ENCODE data around the gene HSF2BP.
"Not testable (repeated sequence)": the region's sequence is repeated elsewhere in the genome, so short reads cannot be mapped to it uniquely, and the experiment has no call there.

The HSF2BP gene

DNA sequence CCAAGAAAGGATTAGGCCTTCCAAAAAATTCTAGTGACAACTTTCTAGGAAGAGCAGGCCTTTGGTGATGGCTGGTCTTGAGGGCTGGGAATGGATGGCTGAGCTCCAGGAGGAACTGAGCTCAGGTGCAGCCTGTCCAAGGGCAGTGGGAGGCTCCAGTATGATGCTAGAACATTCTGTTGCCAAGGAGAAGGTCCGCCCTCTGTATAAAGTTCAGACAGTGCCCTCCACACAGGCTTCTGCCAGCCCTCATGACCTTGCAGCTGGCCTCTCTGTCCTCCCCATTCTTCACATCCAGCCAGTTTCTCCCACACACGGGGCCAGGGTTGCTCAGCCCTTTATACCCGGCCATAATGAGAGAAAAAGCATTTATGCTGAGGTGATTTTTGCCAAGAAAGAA lies 146.3 kb downstream of the HSF2BP start:
- not testable (repeated sequence) for DNase-seq

DNA sequence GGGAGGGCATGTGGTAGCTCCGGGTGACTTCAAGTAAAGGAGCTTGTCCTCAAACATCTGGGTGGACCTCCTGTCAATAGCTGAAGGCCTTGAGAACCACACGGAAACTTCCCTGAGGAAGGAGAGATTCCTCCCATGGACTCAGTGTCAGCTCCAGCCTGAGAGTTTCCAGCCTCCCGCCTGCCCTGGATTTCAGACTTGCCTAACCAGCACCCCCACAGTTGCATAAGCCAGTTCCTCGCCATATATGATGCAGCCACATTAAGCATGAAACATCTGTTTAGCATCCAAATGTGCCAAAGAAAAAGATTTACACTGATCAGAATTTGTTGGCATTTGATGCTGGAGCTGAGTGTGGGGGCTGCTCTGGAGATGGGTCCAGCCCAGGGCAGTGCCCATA lies 148.1 kb downstream of the HSF2BP start:
- DNase-seq = not testable (repeated sequence)

DNA sequence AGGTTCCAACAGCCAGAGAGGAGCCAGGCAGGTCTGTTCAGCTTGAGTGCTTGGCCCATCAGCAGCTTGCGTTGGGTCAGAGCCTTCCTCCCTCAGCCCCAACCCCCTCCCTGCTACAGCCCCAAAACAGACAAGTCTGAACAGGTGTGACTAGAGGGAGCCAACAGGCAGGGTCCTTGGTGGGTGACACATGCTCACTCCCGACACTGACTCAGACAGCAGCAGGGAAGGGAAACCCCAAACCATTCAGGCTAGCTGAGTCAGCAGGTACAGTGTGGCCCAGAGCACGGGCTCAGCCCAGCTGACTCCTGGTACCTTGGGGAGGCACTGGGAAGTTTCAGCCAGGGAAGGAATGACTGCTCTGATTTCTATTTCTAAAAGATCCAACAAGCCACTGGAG lies 148.6 kb downstream of the HSF2BP start:
- DNase-seq = not testable (repeated sequence)

DNA sequence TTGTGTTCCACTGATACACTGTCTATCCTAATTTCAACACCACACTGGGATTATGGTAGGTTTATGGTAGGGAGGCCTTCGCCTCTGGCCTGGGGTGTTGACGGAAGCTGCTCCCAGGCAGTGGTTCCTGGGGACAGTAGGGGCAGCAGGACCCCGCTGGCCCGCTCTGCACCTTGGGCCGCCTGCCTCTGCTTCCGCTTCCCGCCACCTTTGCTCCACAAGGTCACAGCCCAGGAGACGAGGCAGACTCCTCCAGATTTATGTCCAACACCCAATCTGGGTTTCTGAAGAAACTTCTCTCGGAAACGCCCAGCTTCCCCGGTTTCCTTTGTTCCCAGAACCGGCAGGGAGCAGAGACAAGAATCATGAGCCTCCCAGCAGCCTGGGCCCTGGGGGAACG lies 155.4 kb downstream of the HSF2BP start:
- not testable (repeated sequence) for DNase-seq

DNA sequence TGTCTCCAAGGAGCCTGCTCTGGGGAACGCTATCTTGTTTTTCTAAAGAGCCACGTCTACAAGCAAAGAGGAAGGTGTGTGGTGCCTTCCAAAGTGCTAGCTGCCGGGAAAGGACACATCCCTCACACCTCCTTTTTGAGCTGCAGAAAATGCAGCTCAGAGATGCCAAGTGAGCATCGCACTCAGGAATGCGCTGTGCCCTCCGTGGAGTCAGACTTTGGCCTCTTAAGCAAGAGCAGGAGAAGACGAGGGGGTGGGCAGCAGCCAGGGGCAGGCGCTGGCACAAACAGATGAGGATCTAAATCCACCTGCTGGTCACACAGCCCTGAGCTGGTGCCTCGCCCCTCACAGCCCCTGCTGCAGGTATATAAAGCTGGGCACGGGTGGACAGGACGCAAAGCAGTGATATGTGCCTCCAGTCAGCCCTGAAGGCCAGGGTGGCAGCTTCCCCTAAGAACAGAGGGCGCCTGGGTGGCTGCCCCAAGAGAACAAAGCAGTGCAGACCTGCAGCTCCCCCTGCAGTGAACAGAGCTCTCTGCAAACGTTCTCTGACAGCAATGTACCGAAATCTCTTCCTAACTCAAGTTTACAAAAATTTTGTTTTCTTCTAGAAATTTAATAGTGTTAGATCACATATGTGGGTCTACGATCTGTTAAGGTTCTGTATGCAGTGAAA lies 156.1 kb downstream of the HSF2BP start:
- DNase-seq = not testable (repeated sequence)

DNA sequence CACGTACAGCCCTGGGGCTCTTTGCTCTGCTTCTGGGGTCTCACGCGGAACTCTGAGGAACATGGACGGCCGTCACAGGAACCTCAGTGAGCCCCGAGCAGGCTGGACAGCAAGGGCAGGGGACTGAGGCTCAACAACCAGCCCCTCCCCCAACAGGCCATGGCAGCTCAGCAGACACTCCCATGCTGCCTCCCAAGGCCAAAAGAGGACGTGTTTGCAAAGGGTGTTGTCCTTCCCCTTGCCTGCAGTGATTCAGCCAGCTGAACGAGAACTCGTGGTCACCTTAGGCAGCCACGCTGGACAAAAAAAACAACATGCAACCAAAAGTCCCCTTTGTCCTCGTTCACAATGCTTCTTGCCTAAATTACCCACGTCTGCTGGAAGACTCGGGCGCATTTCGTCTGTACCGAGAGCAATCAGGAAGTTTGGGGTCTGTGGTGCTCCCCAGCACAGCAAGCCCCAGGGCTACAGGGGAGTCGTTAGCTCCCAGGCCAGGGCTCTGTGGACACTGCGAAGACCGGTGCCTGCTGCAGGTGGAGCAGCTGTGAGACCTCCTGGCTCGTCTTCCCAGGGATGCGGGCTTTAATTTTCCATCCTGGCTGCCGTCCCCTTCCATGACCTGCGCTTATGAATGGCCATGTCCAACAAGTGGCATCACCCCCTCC lies 156.7 kb downstream of the HSF2BP start:
- DNase-seq = not testable (repeated sequence)

DNA sequence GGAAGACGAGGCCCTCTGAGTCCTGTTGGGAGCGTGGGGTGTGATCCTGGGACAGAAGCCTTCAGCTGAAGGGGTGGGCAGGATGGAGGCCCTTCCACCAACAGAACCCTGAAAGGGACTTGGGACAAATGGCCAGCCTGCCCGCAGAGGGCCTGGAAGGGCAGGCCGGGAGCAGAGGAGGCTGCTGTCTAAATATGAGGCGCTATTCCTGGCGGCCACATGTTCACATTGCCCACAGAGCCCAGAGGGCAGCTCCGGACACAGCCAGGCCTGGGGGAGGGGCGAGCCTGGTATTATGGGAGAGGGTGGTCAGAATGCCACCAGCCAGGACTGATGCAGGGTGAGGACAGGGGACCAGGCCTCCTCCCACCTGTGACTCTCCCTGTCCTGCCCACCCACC lies 160.4 kb downstream of the HSF2BP start:
- not testable (repeated sequence) for DNase-seq

DNA sequence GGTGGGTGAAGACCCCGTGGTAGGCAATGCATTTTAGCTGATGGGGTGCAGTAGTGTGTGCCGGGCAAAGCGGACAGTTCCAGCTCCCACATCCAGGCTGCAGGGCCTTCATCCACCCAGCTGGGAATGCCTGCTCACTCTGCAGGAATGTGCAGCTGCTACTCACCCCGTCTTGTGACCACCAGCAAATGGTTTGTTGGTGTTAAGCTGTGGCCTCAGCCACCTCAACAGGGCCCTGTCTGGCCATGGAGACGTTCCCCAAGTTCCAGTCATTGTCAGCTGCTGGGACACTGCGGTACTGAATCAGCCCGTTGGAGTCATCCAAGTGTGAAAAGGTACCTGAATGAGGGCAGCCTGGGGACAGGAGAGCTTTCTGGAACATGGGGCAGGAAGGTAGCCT lies 161.2 kb downstream of the HSF2BP start:
- DNase-seq = not testable (repeated sequence)

DNA sequence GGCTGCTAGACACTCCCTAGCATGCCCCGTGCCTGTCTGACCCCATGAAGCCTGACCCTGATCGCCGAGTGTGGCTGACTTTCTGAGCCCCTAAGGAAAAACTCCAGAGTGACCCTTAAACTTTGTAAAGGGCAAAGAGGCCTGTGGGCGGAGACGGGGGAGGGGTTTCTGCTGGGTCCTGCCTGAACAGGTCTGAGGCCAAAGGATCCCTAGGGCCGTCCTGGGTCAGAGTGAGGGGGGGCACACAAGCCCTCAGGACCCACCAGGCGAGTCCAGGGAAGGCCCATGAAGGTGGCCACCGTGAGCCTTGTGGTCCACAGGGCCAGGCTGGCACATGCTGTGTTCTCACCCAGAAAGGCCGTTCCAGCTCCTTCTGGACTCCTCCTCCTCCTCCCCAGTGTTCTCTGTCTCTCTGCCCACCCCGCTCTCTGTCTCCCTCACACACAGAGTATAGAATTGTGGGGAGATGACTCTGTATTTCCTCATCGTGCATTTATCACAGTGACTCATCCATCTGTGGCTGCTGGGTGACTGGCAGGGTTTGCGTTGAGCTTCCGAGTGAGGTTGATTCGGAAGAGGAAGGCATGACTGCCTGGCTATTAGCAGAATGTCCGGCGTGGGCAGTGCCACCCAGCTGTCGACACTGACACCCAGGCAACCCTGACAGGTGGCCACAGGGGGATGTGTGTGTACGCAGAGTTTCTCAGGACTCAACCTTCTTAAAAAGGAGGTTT lies 164.8 kb downstream of the HSF2BP start:
- not testable (repeated sequence) for DNase-seq

DNA sequence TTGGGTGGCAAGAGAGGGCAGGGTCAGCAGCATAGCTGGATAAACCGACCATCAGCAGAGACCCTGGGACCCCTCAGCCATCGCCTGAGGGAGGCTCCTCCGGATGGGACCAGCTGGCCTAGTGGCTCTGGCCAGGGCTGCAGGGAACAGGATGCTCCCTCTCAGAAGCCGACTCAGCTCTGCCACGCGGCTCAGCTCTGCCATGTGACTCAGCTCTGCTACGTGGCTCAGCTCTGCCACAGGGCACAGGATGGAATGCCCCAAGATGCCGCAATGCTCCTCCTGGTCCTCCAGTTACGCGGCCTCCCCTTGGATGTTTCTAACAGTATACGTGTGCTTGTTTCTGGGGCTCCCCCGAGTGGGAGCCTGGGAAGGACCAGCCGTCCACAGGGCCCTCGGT lies 165.8 kb downstream of the HSF2BP start:
- not testable (repeated sequence) for DNase-seq

DNA sequence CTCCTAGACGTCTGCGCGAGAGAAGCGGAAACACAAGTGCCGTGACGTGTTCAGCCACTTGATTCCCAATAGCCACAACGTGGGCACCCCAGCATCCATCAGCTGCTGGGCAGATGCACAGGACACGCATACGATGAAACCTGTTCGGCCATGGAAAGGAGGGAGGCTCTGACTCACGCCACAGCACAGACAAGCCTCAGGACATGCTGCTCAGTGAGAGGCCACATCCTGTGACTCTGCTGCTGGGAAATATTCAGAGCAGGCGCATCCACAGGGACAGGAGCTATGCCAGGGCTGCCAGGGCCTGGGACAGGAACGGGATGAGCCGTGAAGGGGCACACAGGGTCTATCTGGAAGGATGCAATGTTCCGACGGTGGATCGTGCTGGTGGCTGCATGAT lies 171.1 kb downstream of the HSF2BP start:
- not testable (repeated sequence) for DNase-seq

DNA sequence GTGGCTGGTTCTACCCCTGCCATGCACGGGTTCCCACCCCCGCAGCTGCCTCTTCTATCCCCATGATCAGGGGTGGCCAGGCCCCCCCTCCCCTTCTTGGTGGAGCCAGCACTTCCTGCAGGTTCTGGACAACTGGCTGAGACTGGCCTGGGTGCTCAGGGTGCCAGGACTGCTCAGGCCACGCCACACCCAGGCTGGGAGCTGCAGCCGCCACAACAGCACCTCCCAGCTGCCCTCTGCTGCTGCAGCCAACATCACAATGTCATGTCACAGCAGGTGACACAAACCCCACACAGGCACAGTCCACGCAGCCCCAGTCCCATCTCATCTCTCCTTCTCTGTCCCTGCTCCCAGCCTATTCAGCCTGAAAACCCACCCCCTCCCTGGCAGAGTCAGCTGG lies 173.2 kb downstream of the HSF2BP start:
- not testable (repeated sequence) for DNase-seq

DNA sequence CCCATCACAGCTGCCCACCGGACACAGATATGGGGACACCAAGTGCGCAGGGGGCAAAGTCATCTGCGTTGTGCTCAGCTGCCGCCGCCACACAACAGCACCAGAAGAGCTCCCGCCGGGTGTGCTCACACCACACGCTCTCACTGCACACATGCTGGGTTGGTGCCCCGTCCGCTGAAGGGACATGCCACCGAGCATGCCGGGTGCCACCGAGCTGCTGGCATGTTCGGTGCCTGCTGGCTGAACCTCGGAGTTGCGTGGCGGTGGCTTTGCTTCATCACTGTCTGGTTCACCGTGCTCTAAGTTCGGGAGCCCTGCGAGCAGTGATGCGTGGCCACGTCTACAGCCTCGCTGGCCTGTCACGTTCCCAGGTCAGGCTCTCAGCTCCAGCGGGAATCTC lies 174.3 kb downstream of the HSF2BP start:
- DNase-seq = not testable (repeated sequence)

DNA sequence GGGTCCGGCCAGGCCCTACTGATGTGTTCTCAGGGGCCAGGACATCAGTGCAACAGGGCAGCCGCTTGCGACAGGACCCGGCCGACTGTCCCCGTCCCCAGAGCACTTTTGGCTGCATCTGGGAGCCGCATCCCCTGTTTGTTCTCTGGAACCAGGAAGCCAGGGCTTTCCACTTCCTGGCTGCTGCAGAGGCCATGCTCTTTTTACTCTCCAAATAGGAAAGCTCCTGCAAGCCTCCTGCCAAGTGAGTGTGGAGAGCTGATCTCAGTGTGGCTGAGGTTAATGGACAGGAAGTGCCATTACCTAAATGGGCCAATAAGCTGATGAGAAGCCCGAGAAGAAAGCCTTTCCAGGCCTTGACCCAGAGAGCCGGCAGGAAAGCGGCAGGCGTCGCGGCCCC lies 180.1 kb downstream of the HSF2BP start:
- DNase-seq = not testable (repeated sequence)
